NCI-H128 (cell line): ENCODE data around the gene PANK4.

Experiments used
- DNase-seq: peaks from one replicate; lab custom pipeline; 2025; ENCODE audit not compliant: unreplicated experiment; lab: John Stamatoyannopoulos, UW

The PANK4 gene

GRCh38 chr1:2530513-2531361, 4.3 kb upstream of the PANK4 start:
- DNase-seq: no peak

GRCh38 chr1:2529784-2530512, 3.6 kb upstream of the PANK4 start, which contains the start of gene HES5:
Gene HES5, minus strand, starts transcription at chr1:2530263. Its CDS starts 99 bp downstream, at chr1:2530164.
- DNase-seq: no peak

- no peak for DNase-seq
Measured at GRCh38 chr1:2528966-2529783, 2.8 kb upstream of the PANK4 start.

DNA sequence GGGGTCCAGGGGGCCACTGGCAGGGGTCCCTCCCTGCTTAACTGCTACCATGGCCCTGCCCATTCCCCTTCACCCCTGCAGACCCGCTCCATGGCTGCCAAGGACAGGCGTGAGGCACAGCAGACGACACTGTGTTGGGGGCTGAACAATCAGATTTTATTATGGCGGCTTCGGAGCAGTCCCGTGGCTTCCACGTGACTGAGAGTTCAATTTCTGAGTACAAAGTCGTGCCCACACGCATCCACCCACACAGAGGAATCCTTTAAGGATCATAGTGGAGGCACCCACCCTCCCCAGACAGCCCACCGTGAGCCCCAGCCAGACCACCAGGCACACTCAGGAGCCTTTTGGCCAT, 2.2 kb upstream of the PANK4 start:
- no peak for DNase-seq

- no peak for DNase-seq
Measured at GRCh38 chr1:2528016-2528415, 1.6 kb upstream of the PANK4 start.

- no peak for DNase-seq
Measured at GRCh38 chr1:2527556-2527860, 1.1 kb upstream of the PANK4 start.

DNA sequence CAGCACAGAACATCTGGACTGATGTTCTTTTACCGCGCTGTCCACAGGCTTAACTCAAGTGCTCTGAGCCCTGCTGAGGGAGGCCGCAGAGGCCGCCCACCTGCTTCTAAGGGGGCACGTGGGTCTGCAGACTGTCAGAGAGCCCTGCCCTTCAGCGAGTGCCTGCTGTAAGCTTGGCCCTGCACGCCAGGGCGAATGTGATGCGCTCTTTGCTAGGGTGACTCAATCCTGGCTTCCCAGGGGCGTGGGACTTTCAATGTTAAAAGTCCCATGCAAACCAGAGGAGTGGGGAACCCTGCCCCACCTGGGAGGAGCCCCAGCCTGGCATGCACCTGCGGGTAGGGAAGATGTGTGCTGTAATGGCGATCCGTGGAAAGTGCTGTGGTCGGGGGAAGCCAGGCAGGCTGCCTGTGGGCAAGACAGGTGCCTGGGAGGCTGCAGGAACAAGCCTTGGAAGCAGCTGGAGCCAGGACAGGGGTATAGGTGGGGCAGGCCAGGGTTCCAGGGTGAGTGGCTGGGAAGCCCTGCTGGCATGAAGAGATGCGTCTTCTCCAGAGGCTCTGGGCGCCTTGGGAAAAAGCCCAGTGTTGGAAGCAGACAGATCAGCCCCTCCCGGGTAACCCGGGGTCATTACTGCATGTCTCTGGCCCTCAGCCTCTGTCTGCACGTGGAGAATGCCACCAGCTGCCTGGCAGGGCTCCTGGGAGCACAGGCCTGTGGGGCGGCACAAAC, 594 bp upstream of the PANK4 start:
- DNase-seq: no peak

- no peak for DNase-seq
Measured at GRCh38 chr1:2525572-2525919, 850 bp downstream of the PANK4 start.

DNA sequence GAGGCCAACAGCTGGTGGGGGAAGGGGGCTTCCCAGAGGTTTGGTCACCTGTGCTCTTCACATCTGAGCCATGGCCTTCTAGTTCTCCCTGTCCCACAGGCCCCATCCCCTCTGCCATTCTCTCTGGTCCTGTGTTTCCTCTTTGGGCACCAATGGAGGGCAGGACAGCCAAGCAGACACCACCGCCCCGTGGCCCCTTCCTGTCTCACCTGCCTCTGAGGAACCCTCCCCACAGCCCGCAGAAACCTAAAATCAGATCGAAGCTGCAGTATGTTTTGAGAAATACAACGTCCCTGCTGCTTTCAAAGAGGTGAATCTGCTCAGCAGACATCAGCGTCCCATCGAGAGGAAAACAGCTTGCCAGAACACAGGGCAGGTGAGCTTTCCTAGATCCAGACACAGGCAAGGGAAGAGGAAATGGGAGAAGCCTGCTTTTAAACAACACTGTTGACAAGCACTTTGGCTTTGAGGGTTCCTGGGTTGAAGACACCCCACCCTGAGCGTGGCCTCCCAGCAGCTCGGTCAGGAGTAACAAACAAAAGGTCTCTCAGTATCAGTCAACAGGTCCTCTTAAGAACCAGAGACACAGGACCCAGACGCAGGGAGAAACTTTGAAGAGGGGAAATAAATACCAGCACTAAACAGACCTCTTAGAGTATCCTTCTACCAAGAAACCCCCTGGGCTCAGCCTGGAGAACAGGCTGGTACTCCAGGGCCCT, 2.3 kb downstream of the PANK4 start:
- DNase-seq: no peak

GRCh38 chr1:2523191-2523890, 3.1 kb downstream of the PANK4 start:
- DNase-seq: no peak

DNA sequence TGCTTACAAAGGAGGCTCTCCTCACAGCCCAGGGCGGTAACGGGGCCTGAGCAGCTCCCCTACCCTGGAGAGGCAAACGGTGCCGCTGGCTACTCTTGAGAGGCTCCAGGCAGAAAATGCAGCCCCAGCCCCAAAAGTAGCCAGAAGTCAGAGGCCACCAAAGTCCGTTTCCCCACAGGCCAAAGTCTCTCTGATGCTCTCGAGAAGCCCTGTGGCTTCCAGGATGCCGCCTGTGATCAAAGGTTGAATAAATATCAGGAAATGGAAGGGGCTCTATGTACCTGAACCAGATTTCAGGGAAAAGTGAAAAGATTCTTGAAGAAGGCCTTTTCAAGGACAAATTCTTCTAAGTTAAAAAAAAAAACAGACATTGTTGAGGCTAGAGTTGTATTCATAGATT, 4.2 kb downstream of the PANK4 start:
- no peak for DNase-seq

GRCh38 chr1:2520806-2521205, 5.6 kb downstream of the PANK4 start:
- DNase-seq: no peak

DNA sequence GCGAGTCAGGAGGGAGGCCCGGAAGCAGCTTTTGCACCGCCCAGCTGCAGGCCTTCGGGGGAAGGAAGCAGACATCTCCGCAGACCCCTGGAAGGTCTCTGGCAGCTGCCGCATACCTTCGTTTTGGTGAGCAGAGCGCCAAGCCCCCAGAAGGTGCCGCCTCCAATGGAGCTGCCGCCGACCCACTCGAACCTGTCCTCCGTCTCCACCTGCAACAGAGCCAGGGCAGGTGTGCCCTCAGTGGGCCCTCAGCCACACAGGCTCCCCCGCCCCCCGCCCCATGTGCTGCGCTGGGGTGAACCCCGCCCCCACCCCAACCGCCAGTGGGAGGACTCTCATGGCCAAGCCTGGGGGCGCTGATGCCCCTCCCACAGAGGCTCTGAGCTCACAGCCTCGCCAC, 6.2 kb downstream of the PANK4 start:
- no peak for DNase-seq

DNA sequence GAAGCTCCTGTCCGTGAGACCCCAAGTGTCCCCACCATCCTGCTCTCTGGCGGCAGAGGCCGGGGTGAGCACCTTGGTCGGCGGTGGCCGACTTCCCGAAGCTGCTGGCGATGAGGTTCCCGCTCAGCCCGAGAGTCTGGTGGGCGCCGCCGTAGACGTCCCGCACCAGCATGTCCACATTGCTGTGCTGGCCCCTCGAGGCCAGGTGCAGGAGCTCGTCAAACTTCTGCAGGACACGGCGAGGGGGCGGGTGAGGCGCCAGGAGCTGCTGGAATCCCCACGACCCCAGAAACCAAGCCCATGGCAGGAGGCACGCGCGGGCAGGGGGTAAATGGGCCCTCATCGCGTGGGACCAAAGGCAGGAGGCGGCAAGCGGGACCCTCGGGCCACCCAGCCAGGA, 6.7 kb downstream of the PANK4 start:
- DNase-seq: no peak

DNA sequence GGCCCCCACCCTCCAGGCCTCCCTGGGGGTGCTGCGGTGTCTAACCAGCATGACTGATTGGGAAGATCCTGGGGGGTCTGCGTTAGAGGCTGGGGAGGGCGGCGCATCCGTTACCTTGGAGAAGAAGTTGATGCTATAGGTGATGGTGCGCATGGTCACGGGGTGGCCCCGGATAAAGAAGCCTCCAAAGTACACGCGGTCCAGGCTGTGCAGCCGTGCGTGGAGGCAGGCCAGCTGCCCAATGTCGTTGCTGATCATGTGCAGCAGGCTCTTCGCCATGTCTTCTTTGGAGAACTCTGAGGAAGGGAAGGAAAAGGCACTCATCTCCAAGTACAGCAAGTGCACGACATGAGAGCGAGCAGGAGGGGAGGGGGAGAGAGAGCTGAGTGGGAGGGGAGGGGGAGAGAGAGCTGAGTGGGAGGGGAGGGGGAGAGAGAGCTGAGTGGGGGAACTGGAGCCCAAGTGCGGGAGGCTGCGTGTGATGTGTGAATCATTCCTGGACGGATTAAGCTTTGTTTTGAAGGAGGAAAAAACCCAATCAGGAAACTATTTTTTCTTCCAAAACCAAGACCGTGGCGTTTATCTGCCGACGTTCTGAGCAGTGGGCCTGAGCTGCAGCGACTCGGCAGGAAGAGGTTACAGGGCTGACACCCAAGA, 7.2 kb downstream of the PANK4 start:
- no peak for DNase-seq

DNA sequence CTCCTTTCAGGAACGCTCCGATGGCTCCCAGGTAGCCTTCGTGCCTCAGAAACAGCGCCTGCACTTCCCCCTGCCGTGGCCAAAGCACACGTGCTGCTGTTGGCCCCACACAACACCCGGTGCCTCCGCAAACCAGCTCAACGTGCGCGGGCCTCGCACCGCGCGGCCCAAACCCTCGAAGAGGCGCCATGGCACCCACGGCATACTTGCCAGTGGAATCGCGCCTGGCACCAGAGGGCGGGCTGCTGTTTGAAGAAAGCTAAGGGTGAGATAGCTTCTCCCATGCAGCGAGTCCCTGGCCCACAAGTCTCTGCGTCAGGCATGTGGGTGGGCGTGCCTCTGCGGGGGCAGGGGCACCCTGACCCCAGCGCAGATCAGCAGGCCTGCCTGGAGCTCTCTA, 7.9 kb downstream of the PANK4 start:
- no peak for DNase-seq

- no peak for DNase-seq
Measured at GRCh38 chr1:2517966-2518365, 8.4 kb downstream of the PANK4 start.

DNA sequence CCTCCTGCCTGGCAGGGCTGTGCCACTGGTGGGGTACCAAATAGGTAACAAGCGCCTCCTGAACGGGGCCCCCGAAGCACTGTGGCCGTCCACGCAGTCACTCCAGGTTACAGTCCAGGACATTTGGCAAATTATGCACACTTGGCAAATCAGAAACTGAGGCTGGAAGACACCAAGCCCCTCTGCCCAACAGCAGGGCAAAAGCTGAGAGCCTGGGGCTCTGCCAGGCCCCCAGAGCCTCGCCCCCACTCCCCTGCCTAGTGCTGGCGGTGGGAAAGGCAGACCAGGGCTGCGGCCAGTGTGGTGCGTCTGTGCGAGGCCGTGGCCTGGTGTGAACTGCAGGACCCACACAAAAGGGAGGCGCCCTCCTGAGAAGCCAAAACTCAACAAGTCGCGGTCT, 9.4 kb downstream of the PANK4 start:
- no peak for DNase-seq

DNA sequence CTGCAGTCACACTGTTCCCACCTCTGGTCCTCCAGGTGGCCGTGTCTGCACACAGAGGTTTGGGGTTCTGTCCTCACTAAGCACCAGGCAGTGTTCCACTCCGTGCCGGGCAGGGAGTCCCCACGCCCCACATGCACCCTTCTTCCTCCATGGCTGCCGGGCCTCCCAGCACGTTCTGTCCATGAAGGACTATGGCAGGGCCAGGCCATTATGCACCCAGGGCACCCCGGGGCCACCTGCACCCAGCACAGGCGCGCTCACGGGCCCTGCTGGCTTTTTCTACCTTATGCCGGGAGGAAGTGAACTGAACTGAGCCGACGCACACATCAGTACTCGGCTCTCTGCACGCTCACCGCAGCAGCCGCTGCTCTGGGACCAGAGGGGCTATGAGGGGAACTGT, 10.3 kb downstream of the PANK4 start:
- no peak for DNase-seq

- no peak for DNase-seq
Measured at GRCh38 chr1:2515763-2516080, 10.7 kb downstream of the PANK4 start.
